Measurements from ENCODE around the gene DIDO1.
"Not testable (repeated sequence)": the region's sequence is repeated elsewhere in the genome, so short reads cannot be mapped to it uniquely, and the experiment has no call there.

The DIDO1 gene

DNA sequence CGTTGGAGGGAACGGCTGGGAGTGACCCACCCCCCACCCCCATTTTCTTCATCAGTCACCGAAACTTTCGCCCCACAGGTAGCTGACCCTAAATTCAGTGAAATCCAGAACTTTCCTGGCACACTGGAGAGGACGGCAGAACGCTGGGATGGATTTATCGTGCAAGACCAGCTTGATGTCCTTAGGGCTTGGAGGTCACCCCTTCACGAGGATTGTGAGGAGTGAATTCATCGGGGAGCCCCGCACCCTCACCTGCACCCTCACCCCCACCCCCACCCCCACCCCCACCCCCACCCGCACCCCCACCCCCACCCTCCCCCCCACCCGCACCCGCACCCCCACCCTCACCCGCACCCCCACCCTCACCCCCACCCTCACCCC, 51.4 kb downstream of the DIDO1 start:
- no peaks in the 10 kb centered on the region for H3K79me2 ChIP-seq
- no peak overlapping the region for H3K9ac ChIP-seq
- H3K27me3 ChIP-seq (ENCODE audit: control insufficient read depth, insufficient read depth, low read length): no peaks in the 10 kb centered on the region
- H3K4me1 ChIP-seq: no peaks in the 10 kb centered on the region
- H3K27ac ChIP-seq: no peak overlapping the region
- TF ChIP-seq, protein P1, sequence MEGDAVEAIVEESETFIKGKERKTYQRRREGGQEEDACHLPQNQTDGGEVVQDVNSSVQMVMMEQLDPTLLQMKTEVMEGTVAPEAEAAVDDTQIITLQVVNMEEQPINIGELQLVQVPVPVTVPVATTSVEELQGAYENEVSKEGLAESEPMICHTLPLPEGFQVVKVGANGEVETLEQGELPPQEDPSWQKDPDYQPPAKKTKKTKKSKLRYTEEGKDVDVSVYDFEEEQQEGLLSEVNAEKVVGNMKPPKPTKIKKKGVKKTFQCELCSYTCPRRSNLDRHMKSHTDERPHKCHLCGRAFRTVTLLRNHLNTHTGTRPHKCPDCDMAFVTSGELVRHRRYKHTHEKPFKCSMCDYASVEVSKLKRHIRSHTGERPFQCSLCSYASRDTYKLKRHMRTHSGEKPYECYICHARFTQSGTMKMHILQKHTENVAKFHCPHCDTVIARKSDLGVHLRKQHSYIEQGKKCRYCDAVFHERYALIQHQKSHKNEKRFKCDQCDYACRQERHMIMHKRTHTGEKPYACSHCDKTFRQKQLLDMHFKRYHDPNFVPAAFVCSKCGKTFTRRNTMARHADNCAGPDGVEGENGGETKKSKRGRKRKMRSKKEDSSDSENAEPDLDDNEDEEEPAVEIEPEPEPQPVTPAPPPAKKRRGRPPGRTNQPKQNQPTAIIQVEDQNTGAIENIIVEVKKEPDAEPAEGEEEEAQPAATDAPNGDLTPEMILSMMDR (IDR thresholded peaks at IDR 0.05): no peak
- H3K36me3 ChIP-seq (ENCODE audit: control insufficient read depth, insufficient read depth, low read length): no peaks in the 10 kb centered on the region
- H3K9me3 ChIP-seq (ENCODE audit: control insufficient read depth, low read length): no peaks in the 10 kb centered on the region
- H3K4me3 ChIP-seq (ENCODE audit: low read depth, low read length): no peak overlapping the region
- H3K4me2 ChIP-seq (ENCODE audit: low read length): no peak overlapping the region
- H2AFZ ChIP-seq: no peak overlapping the region

- H3K27ac ChIP-seq; H3K27me3 ChIP-seq (ENCODE audit: control insufficient read depth, insufficient read depth, low read length): not testable (repeated sequence)
Observed at GRCh38 chr20:62873681-62874031, 52.6 kb downstream of the DIDO1 start.

DNA sequence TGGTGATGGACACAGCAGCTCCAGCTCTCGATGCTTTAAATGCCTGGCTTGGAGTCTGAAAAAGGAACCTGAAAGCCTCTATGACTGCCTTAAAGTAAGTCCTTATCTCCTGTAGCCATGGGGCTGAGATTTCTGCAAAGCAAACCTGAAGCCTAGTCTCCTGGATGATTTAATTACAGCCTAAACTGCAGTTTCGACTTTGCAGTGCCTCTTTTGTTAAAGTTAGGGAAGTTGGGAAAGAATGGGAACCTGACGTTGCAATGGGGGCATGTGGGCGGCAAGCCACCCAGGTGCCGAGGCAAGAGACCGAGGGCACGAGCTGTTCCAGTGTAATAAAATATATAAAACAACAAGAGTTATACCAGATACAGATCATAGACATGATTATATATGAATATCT, 53.0 kb downstream of the DIDO1 start:
- no peak overlapping the region for H3K4me2 ChIP-seq (ENCODE audit: low read length)
- H3K36me3 ChIP-seq (ENCODE audit: control insufficient read depth, insufficient read depth, low read length): no peaks in the 10 kb centered on the region
- H2AFZ ChIP-seq: peak overlapping the region; percentile 25
- TF ChIP-seq, protein P1 (IDR thresholded peaks at IDR 0.05): no peak
- no peak overlapping the region for H3K9ac ChIP-seq
- H3K9me3 ChIP-seq (ENCODE audit: control insufficient read depth, low read length): no peaks in the 10 kb centered on the region
- H3K27ac ChIP-seq: no peak overlapping the region
- H3K4me1 ChIP-seq: no peaks in the 10 kb centered on the region
- H3K27me3 ChIP-seq (ENCODE audit: control insufficient read depth, insufficient read depth, low read length): no peaks in the 10 kb centered on the region
- no peak overlapping the region for H3K4me3 ChIP-seq (ENCODE audit: low read depth, low read length)
- no peaks in the 10 kb centered on the region for H3K79me2 ChIP-seq

More at GRCh38 chr20:62873681-62874031, 52.6 kb downstream of the DIDO1 start:
- H3K4me3 ChIP-seq (ENCODE audit: low read depth, low read length); H3K9me3 ChIP-seq (ENCODE audit: control insufficient read depth, low read length); H3K36me3 ChIP-seq (ENCODE audit: control insufficient read depth, insufficient read depth, low read length); H3K4me2 ChIP-seq (ENCODE audit: low read length); H3K4me1 ChIP-seq; H3K79me2 ChIP-seq; H3K9ac ChIP-seq: not testable (repeated sequence)
- TF ChIP-seq, protein P1 (IDR thresholded peaks at IDR 0.05): peak; percentile 49
- H2AFZ ChIP-seq: peak overlapping the region; percentile 25

DNA sequence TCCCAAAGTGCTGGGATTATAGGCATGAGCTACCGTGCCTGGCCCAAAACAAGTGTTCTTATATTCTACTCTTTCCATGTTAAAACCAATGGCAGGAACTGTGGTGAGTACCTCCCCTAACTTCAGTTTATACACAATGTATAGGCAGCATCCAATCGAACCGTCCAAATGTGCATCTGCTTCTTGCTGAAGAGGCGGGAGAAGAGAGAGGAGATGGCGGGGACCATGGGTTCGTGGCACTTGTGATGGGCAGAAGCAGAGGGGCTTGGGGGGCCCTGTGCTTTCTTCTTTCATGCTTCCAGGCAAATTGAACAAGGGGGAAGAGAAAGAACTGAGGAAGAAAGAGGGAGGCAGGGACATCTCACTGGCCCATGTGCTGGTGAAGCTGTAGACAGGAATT, 53.4 kb downstream of the DIDO1 start:
- no peaks in the 10 kb centered on the region for H3K36me3 ChIP-seq (ENCODE audit: control insufficient read depth, insufficient read depth, low read length)
- H3K9ac ChIP-seq: no peak overlapping the region
- TF ChIP-seq, protein P1 (IDR thresholded peaks at IDR 0.05): no peak
- H3K4me2 ChIP-seq (ENCODE audit: low read length): no peak overlapping the region
- H3K9me3 ChIP-seq (ENCODE audit: control insufficient read depth, low read length): no peaks in the 10 kb centered on the region
- no peaks in the 10 kb centered on the region for H3K27me3 ChIP-seq (ENCODE audit: control insufficient read depth, insufficient read depth, low read length)
- H3K4me3 ChIP-seq (ENCODE audit: low read depth, low read length): no peak overlapping the region
- H3K4me1 ChIP-seq: no peaks in the 10 kb centered on the region
- no peak overlapping the region for H3K27ac ChIP-seq
- no peak overlapping the region for H2AFZ ChIP-seq
- no peaks in the 10 kb centered on the region for H3K79me2 ChIP-seq

DNA sequence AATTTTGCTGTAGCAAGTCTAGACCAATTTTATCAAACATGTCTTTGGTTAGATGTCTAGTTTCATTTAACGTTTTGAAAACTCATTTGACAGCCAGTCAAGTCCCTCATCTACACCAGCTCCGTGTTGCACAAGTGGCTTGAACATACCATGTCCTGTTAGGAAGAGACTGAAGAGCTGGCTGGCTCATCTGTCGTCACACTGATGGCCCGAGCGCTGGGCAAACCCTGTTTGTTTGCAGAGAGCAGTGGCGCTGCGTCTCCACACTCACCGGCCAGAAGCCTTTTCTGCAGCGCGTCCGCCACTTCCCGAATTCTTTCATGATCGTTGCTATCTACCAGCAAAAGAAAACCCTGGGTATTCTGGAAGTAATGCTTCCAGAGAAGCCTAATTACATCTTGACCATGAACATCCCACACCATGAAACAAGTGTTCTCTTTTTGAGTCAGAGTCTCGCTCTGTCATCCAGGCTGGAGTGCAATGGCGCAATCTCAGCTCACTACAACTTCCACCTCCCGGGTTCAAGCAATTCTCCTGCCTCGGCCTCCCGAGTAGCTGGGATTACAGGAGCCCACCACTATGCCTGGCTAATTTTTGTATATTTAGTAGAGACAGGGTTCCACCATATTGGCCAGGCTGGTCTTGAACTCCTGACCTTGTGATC, 54.0 kb downstream of the DIDO1 start:
- Histone ChIP-seq H3K27ac (no peak overlapping the region), H3K4me3 (ENCODE audit: low read depth, low read length) (no peak overlapping the region), H3K36me3 (ENCODE audit: control insufficient read depth, insufficient read depth, low read length) (no peaks in the 10 kb centered on the region), H3K9ac (no peak overlapping the region), H3K4me1 (no peaks in the 10 kb centered on the region), H3K4me2 (ENCODE audit: low read length) (no peak overlapping the region), H3K9me3 (ENCODE audit: control insufficient read depth, low read length) (no peaks in the 10 kb centered on the region), H3K27me3 (ENCODE audit: control insufficient read depth, insufficient read depth, low read length) (no peaks in the 10 kb centered on the region), H3K79me2 (no peaks in the 10 kb centered on the region), H2AFZ (peak overlapping the region; percentile 35)
- TF ChIP-seq, protein P1 (IDR thresholded peaks at IDR 0.05): no peak

All from parathyroid adenoma (tissue), 2 donors.